Dedifferentiated amniotic fluid mesenchymal stem cell (primary cell): ENCODE results near the gene DNAJC30.

ENCODE experiments used
- DNase-seq: peaks from one replicate; pipeline ENCODE4 v3.0.0-alpha.2; 2016; ENCODE audit errors: extremely low spot score

Gene DNAJC30

DNA sequence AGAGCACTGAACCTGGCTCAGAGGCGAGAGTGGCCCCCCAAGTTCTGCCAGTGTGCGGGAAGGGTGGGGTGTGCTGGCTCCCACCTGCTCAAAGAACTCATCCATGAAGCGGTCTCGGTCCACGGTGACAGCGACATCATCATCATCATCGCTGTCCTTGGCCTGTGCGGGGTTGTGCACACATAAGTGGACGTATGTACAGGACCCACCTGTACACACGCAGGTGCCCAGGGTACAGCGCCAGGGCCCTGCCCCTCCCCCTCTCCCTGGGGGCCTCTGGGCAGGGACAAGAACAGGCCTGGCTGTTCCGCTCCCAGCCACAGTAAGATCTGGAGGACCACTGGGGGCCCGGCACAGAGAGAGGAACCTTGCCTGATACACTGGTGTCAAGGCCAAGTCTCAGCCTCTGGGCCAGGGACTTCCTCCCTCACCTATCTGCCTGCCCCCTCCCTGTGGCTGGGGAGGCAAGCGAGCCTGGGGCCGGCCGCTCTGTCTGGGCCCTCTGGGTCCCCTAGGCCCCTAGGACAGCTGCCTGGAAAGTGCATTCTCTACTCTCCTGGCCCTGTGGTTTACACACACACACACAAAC lies 25.8 kb upstream of the DNAJC30 start:
- no peak for DNase-seq

DNA sequence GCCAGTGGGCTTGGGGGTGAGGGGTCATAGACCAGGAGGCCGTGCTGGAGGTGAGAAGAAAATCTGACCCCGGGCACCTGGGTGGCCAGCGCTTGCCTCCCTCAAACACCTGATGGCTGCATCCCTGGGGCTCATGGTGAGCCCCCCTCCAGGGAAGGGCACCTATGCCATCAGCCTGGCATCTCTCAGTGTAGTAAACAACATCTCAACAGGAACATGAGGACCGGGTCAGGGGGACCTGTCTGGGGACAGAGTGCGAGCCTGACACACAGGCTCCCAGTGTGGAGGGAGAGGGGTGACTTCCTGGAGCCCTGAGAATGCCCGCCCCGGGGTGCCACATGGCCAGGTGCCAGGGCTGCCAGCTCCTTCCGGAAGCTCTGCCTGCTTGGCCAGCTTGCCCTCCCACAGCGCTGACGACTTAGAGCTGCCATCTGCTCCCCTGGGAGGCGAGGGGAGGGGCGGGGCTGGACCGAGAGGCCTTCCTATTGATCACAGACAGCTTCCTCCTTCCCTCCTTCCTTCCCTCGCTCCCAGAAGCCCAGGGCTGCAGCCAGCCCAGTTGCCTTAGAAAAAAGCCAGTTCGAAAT lies 23.9 kb upstream of the DNAJC30 start:
- DNase-seq: no peak

DNA sequence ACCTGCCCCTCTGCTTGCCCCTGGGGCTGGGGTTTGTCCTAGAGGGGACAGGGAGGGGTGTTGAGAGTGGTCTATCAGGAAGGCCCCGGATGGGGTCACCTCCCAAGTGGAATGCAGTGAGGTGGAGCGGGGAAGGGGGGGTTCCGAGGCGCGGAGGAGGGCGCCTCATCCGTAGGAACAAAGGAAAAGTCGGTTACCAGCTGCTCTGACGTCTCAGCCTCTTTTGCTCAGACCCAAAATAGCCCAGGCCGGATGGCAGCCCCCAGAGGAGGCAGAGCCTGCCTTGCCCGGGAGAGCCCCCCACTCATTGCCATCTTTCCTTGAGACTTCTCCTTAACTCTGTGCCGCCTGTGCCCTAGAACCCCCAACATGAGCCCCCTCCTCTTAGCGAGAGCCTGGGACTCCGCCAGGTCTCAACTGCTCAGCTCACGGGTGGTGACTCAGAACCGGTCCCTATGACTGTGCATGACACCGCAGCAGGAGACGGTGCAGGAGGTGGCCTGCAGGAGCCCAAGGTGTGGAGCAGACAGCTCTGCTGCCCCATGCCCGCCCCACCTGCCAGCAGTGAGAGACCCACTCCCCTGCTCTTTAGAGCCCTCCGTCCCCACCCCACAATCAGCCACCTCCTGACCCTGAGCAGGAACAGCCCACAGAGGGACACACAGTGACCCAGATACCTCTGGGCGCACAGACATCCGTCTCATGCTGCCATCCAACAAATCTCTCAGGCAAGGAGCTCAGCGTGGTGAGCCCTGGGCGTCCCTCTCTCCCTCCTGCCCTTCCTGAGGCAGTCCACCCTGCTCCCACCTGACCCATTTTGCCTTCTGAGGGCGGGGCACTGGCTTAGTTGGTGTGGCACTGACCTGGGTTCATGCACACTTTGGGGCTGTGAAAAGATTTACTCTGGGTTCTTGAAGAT lies 23.1 kb upstream of the DNAJC30 start:
- DNase-seq: no peak

DNA sequence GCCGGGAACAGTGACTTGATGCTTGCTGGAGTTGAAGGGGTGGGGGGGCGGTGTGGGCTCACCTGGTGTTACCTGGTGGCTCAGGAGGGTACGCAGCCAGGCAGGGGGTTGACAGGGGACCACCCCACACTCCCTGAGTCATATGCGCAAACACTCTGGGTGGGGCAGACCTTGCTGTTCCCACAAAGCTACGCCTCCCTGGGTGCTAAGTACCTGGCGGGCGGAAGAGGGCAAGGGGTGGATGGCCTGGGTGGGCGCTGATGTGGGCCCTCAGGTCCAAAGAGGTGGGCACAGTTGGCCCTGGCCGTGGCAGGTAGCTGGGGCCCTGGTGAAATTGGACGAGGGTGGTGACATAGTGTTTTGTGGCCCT lies 22.3 kb upstream of the DNAJC30 start:
- no peak for DNase-seq

DNA sequence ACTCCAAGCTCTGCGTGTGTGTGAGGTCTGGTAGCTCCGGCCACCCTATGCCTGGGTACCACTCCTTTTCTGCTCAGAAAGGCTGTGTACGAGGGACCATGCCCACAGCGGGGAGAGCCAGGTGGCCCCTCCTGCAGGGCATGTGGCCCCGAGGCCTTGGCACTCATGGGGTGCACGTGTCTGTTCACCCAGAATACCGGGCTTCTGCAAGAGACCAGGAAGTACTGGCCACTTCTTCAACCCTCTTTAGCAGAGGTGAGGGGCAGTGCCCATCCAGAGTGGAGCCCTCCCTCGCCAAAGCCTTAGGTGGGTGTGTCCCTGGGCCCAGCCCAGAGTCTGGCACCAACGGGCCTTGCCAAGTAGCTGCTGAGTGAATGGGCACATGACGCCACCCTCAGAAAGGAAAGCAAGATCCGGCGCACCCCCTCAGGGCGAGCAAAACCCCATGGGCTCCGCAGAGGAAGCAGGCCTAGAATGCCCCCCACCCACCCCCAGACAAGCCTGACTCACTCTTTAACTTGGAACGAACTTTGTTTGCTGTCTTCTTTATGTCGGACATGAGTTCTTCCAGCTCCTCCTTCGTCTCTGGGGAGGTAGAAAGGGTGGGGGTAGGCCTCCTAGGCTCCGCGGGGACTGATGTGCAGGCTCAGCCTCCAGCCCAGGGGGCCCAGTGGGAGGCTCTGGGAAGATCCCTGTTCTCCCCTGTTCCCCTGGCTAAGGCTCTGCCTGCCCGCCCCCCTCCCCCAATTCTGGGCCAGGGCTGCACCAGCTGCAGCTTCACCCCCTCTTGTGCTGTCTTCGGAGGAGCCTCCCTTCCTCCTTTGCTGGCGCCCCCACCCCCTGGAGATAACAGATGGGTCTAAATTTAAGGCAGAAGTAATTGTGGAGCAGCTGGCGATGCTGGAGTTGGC lies 21.6 kb upstream of the DNAJC30 start:
- DNase-seq: no peak

DNA sequence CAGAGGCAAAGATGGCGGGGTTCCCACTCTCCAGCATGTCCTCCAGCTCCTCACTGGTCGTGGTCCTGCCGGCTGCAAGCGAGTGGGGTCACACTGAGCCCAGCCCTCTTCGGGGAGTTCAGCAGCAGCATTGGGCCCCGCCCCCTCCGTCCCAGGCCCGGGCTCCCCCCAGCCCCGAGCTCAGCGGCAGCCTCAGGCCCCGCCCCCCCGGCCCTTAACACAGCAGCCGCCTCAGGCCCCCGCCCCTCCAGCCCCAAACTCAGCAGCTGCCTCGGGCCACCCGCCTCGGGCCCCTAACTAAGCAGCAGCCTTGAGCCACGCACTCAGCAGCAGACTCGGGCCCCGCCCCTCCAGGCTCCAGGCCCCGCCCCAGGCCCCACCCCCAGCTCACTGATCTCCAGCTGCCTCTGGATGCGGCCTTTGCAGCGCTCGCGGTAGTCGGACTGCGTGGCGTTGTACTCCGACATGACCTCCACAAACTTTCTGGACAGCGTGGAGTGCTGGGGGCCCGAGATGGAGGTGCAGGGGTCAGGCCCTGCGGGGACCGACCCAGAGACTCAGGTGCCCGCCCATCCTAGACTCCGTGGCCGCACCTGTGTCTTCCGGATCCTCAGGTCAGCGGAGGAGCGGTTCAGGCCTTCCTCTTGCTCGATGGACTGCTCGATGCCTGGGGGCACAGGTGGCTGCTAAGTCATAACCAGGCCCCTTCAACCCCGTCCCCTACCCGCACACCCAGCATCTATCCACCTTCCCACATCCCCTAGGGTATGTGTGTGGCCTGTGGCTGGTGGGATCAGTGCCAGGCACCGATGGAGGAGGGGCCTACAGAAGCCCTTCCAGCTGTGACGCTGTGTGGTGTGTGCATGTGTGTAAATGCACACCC lies 20.7 kb upstream of the DNAJC30 start:
- DNase-seq: no peak

DNA sequence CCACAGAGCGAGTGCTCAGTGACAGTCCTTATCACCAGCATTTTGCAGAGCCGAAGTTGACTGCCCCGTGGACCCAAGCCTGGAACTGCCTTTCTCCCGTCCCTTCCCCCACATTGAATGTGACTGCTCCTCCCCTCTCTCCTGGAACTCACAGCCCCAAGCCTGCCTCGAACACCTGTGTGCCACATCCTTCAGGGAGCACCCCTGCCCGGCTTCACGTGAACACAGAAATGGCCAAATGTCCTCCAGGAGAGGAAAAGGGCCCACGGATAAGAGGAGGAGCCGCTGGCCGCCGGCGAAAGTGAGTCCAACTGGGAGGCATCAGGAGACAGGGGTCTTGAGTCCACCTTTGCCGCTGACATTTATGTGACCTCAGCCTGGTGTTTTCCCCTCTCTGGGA lies 20.0 kb upstream of the DNAJC30 start:
- no peak for DNase-seq

DNA sequence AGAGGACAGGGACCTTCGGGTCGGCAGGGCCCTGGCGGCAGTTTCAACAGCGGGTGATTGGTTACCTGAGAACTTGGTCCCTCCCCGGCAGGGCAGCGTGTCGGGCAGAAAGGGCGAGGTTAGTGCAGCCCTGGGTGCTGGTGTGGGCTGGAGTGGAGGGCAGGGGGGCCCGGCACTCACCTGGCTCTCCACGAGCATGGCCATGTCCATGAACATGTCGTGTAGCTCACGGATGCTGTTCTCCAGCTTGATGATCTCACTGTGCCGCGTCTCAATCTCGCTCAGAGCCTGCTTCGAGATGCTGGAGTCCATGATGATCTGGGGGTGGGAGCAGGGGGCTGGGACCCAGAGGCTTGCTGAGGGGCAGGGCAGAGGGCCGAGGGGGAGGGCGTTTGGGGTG lies 19.4 kb upstream of the DNAJC30 start:
- no peak for DNase-seq

DNA sequence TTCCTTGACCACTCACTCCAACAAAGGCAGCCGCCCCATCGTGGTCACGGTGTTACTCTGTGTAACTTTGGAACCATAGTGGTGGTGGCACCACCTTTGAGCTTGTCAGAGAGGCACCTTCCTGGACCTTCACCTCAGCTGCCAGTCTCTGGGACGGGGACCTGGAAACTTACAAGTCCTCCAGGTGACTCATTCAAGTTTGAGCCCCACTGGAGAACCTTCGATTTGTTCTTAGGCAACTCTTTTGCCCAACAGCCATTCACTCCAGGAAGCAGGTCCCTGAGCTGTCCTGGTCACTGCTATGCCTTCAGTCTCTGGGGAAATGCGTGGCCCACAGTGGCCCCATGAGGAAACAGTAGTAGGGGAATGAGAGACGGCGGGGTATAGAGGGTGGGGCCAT lies 19.0 kb upstream of the DNAJC30 start:
- DNase-seq: no peak

DNA sequence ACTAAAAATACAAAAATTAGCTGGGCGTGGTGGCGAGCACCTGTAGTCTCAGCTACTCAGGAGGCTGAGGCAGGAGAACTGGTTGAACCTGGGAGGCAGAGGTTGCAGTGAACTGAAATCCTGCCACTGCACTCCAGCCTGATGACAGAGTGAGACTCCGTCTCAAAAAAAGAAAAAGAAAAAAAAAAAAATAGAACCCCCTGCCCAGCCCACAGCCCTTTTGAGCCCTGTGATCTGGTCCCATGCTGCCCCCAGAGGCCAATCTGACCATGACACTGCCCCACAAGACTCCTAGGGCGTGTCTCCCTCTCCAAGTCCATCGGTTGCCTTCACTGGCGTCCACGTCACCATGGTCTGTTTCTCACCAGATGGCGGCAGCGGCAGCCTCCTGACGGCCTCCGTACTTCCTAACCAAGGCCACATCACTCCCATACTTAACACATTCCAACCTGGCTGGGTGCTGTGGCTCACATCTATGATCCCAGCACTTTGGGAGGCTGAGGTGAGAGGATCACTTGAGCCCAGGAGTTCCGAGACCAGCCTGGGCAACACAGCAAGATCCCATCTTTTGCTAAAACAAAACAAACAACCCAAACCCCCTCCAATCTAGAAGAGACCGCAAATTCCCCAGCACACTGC lies 18.2 kb upstream of the DNAJC30 start:
- no peak for DNase-seq

DNA sequence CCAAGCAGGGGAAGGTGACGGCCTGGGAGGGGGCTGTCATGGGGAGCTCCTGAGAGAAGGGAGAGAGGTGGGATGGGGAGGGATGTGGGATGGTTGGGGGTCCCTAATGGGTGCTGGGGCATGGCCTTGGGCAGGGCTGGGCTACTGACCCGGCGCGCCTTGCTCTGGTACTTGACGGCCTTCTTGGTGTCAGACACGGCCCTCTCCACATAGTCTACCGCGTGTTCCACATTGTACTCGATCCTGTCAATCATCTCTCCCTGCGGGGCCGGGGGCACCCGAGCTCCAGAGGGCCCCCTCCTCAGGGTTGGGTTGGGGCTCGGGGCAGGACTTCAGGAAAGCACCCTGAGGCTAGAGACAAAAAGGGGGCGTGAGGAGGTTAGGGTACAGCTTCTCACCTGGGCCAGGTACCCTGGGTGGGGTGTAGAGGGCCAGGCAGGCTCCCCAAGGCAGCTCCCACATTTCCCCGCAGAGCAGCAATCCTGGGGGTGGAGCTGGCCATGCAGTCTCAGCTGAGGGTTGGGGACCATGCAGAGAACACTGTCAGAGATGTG lies 17.4 kb upstream of the DNAJC30 start:
- DNase-seq: no peak

DNA sequence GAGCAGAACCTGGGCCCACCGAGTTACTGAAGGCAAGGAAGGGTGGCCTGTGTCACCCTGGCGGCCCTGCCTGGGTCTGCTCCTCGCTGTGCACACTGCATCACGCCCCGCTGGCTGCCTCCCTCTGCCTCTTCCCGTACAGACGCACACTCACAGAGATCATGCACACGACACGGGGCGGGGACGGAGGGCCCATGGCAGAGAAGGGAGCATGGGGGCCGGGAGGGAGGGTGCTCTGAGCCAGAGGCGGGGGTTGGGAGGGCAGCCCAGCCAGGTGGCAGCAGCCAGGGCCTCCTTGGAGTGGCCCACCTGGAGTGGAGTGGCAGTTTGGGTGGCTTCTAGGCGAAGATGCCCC lies 16.8 kb upstream of the DNAJC30 start:
- DNase-seq: no peak

DNA sequence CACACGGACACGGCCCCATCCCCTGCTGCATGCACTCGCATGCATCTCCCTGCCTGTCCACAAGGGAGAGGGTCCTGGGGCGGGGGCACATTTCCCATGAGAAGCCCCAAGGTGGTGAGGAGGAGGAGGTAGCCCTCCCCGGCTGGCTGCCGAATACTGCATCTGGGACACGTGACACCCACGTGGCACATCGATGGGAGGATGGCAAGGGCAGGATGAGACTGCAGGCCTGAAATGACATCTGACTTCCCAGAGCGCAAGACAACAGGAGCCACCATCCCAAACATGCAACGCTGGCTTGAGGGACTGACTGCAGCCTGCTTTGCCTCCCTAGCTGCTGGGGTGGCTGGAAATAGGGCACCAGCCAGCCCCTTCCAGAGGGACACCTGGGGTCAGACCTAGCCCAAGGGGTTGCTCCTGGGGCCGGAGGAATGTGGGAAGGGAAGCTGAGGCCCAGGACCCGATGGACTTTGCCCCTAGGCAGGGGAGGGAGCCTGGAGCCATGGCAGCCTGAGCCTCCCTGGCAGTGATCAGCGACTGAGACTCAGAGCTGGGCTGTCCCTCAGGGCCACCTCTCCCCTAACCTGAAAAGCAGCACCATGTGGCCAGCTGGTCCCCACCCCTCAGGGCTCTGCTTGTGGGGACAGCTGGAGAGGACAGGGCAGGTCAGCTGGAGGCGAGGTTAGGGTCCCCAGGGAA lies 16.3 kb upstream of the DNAJC30 start:
- DNase-seq: no peak

DNA sequence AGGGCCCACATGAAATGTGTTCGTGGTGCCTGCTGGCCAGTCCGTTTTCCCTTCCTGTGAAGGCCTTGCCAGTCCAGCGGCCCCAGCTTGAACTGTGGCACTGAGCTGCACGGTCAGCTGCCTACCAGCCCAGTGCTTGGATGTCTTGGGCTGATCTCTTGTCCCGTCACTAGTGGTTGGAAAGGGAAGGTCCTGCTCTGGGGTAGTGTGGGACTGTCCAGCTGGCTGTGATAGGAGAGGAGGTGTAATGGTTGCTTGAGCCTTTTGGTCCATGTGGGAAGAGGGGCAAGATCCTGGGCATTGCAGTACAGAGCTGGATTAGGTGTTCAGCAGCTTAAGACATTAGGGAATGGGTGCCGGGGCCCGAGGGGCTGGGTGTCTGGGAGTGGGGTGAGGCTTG lies 15.2 kb upstream of the DNAJC30 start:
- DNase-seq: no peak

DNA sequence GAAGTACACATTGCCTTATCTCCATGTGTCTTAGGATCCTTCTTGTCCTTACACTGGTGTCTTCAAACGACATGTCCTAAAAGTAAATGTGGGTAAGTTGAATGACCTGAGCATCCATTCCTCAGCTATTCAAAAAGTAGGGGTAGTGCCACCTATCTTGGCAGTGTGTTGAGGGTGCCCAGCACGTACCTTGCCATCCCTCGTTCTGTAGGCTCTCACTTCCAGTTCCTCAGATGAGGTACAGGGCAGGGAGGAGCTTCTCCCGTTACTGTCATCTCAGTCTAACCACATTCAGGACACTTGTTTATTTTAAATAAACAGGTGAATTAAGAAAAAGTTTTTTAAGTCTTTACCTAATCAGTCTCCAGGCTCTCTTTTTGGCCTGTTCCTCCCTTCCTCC lies 13.1 kb upstream of the DNAJC30 start:
- no peak for DNase-seq

DNA sequence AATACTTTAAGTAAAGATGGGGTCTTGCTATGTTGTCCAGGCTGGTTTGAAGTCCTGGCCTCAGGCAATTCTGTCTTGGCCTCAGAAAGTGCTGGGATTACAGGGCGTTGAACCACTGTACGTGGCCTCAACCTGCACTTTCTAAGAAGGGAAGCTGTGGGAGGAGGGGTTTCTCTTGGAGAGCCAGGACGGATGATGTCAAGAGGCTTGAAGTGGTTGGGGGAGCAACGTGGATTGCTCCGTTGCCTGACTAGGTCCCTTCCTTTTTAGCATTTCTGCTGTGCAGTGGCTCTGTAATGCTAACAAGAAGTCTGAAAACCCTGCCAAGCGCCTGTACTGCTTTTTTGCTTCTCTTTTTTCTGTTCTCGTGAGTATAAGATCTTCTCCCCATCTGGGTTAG lies 7.4 kb upstream of the DNAJC30 start:
- no peak for DNase-seq

DNA sequence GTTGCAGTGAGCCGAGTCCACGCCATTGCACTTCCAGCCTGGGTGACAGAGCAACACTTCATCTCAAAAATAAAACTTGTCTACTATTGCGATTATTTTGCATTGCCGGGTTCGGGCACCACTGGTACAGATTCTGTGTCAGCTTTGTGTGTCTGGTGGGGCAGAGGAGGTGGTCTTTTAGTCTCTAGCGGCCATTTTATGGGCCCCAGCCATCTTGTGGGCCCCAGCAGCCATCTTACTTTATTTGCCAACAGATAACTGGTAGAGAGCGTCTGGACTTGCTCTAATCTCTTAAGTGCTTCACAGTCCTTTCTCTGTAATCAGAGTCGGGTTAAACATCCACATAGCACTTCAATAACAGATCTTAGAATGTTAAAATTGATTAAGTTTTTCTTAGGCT lies 5.0 kb upstream of the DNAJC30 start:
- DNase-seq: no peak

DNA sequence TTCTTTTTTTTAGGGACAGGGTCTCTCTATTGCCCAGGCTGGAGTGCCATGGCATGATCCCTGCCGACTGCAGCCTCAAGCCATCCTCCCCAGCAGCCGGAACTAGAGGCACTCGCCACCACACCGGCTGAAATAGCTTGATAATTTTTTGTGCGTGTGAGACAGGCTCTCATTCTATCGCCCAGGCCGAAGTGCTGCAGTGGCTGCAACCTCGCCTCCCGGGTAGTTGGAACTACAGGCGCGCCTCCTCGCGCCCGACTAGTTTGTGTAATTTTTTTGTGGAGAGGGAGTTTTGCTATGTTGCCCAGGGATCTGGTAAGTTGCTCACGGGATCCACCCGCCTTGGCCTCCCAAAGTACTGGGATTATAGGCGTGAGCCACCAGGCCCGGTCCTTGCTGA lies 2.1 kb upstream of the DNAJC30 start:
- DNase-seq: no peak

DNA sequence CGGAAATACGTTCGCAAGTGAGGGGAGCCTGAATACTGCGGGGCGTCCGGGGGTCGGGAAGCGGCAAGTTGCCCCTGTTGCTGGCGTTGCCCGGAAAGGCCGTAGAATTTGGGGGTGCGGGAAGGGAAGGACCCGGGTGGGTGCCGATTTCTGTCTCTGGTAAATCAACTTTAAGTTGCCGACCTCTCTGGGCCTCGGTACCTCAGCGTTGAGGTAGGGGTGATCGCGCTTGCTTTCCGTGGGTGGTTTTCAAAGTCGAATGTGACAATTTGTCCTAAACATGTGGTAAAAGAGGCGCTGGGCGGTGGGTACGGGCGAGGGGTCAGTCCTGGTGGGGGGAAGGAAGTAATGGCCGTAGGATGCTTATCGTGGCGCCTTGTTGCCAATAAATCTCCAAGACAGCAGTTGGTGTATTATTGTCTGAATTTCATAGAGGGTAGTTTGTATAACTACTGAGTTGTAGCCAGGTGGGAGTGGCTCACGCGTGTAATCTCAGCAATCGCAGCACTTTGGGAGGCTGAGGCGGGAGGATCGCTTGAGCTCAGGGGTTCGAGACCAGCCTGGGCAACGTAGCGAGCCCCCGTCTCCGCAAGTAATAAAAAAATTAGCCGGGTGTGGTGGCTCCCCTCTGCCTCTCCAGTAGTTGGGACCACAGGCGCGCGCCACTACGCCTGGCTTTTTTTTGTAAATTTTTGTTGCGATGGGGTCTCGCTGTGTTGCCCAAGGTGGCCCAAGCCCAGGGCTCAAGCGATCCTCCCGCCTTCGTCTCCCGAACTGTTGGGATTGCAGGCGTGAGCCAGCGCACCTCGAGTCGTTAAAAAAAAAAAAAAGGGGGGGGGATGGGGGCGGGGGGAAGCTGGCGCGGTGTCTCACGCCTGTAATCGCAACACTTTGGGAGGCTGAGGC lies 788 bp upstream of the DNAJC30 start:
- DNase-seq: no peak
